Measurements from ENCODE around the gene TCL1B.

The TCL1B gene

DNA sequence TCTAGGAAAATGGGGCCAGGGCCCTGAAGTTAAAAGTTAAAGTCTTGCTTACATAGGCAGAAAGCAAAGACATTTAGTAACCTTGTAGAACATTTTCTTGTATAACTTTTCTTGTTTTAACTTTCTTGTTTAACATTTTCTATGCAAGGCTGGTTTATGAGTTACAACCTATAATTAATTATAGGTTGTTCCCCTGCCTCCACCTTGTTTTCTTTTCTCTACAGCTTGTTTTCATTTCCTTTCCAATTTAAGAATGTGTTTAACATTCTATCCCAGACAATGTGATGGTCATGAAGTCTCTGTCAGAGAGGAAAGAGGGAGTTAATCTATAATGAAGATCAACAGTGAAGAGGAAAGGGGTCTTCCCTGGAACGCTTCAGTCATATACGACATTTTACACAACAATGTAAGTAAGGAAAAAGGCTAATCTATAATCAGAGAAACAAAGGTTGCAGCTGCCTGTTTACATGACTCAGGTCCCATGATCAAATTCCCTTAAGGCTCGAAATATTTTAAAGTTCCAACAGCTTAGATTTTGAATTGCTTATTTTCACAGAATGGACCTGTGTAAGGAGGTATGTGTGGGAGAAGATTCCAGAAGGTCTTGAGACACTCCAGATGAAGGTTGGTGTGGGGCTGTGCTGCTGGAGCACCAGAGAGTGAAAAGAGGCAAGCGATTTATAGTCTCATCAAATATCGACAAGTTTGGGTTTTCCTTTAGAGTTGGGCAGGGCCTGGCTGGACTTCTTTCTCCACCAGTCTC, 34.2 kb upstream of the TCL1B start:
- DNase-seq (ENCODE audit: low spot score), result no peak
- in situ Hi-C loops (cut with MboI; ENCODE audit: low sequenced_read_pairs, unreplicated experiment), result no loop called here
- TF ChIP-seq, protein P1, sequence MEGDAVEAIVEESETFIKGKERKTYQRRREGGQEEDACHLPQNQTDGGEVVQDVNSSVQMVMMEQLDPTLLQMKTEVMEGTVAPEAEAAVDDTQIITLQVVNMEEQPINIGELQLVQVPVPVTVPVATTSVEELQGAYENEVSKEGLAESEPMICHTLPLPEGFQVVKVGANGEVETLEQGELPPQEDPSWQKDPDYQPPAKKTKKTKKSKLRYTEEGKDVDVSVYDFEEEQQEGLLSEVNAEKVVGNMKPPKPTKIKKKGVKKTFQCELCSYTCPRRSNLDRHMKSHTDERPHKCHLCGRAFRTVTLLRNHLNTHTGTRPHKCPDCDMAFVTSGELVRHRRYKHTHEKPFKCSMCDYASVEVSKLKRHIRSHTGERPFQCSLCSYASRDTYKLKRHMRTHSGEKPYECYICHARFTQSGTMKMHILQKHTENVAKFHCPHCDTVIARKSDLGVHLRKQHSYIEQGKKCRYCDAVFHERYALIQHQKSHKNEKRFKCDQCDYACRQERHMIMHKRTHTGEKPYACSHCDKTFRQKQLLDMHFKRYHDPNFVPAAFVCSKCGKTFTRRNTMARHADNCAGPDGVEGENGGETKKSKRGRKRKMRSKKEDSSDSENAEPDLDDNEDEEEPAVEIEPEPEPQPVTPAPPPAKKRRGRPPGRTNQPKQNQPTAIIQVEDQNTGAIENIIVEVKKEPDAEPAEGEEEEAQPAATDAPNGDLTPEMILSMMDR (IDR thresholded peaks at IDR 0.05; ENCODE audit: borderline replicate concordance, control extremely low read depth, extremely low read depth, insufficient read depth, missing control alignments), result no peak

DNA sequence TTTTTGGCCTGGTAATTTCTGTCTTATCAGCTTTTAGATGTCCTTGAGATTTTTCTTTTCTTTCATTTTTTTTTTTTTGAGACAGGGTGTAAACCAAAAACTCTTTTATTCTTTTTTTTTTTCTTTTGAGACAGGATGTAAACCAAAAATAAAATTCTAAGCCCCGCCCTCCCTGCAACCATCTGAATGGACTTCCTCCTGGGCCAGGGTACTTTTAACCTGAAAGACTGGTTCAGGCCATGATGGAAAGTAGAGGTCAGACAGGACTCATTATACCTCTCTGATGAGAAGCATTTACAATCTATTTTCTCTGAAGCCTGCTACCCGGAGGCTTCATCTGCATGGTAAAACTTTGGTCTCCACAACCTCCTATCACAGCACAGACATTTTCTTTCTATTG, 33.5 kb upstream of the TCL1B start:
- in situ Hi-C loops (cut with MboI; ENCODE audit: low sequenced_read_pairs, unreplicated experiment), result no loop called here
- TF ChIP-seq, protein P1 (IDR thresholded peaks at IDR 0.05; ENCODE audit: borderline replicate concordance, control extremely low read depth, extremely low read depth, insufficient read depth, missing control alignments), result no peak
- DNase-seq (ENCODE audit: low spot score), result no peak

DNA sequence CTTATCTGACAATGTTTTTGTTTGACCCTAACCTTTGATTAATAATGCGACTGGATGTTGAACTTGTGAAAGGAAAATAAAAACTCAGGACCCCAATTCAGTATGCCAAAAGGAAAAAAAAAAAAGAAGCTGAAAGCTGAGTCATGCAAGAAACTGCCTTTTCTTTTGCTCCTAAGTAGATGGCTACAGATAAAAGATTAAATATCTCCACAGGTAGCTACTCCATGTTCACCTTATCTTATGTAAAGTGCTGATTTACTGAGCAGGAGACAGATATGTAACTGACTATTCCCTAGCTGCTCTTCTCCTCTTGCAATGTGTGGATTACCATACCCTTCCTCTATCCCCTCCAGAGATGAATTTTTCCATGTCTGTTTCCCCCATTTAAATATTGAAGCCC, 30.8 kb upstream of the TCL1B start:
- TF ChIP-seq, protein P1 (IDR thresholded peaks at IDR 0.05; ENCODE audit: borderline replicate concordance, control extremely low read depth, extremely low read depth, insufficient read depth, missing control alignments), result no peak
- no peak for DNase-seq (ENCODE audit: low spot score)
- in situ Hi-C loops (cut with MboI; ENCODE audit: low sequenced_read_pairs, unreplicated experiment), result no loop called here

DNA sequence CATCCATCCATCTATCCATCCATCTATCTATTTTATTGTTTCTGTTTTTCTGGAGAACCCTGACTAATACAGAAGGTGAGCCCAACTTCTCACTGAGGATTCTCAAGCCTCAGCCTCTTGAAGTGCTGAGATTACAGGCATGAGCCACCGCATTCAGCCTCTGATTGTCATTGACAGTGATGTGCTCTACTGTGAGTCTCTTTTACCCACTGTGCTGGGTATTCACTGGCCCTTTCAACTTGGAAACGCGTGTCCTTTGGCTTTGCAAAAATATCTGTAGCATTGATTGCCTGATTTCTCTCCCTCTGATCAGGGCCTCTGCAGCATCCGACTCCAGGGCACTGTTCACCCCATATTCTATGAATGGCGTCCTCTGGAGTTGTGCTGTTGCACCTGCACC, 29.6 kb upstream of the TCL1B start:
- in situ Hi-C loops (cut with MboI; ENCODE audit: low sequenced_read_pairs, unreplicated experiment), result no loop called here
- TF ChIP-seq, protein P1 (IDR thresholded peaks at IDR 0.05; ENCODE audit: borderline replicate concordance, control extremely low read depth, extremely low read depth, insufficient read depth, missing control alignments), result no peak
- no peak for DNase-seq (ENCODE audit: low spot score)

DNA sequence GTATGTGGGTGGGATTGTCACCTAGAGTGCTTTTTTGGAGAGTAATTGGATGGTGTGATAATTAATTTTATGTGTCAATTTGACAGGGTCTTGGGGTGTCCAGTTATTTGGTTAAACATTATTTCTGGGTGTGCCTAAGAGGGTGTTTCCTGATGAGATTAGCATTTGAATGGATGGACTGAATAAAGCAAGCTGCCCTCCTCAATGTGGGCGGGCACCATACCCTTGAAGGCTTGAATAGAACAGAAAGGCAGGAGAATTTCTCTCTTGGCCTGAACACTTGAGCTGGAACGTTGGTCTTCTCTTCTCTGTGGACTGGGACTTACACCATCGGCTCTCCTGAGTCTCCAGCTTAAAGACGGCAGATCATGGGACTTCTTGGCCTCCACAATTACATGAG, 28.8 kb upstream of the TCL1B start:
- in situ Hi-C loops (cut with MboI; ENCODE audit: low sequenced_read_pairs, unreplicated experiment), result no loop called here
- TF ChIP-seq, protein P1 (IDR thresholded peaks at IDR 0.05; ENCODE audit: borderline replicate concordance, control extremely low read depth, extremely low read depth, insufficient read depth, missing control alignments), result no peak

DNA sequence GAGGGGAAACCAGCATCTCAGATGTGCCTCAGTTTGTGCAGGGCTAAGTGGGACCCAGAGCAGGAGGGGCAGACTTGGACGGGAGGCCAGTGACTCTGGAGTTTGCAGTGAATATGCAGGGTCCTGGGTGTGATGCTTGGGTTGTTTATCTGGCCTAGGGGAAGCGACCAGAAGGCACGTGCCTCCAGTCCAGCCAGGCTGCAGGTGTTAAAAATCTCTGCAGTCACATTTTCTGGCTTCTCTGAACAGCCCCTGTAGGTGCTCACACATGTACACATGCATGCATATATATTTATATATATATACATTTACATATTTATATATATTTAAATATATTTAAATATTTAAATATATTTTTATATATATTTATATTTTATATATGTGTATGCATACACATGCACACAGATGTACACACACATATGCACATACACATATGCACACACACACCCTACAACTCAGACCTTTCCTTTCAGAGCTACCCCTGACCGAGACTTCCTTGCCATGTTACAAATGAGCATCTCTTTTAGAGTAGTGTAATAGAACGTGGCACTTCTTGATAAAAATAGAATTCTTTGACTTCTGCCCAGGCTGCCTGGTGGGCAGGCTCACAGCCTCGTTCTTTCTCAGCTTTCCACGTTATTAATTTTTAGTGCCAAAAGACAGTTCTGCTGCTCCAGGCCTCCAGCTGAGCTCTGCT, 26.8 kb upstream of the TCL1B start:
- DNase-seq (ENCODE audit: low spot score), result no peak
- TF ChIP-seq, protein P1 (IDR thresholded peaks at IDR 0.05; ENCODE audit: borderline replicate concordance, control extremely low read depth, extremely low read depth, insufficient read depth, missing control alignments), result no peak
- in situ Hi-C loops (cut with MboI; ENCODE audit: low sequenced_read_pairs, unreplicated experiment), result no loop called here

More for the DNA sequence above, 28.8 kb upstream of the TCL1B start:
- DNase-seq (ENCODE audit: low spot score), result no peak
